IPS DF 6.9 (cell line): Measurements from ENCODE around the gene XPOT.

ENCODE experiments used
- DNase-seq: peaks from one replicate; pipeline ENCODE4 v3.0.0-alpha.2; 2013; ENCODE audit warnings: low read depth, low spot score
- H3K27ac ChIP-seq: one replicate; pipeline ENCODE4 v1.5.1; 2013; ENCODE audit warnings: low read length, control low read depth
- H3K27me3 ChIP-seq: 2 replicates; pipeline ENCODE4 v1.6.1; 2013; ENCODE audit warnings: mild to moderate bottlenecking, low read length; ENCODE audit not compliant: control insufficient read depth, insufficient read depth
- H3K36me3 ChIP-seq: 2 replicates; pipeline ENCODE4 v1.6.1; 2013; ENCODE audit warnings: low read length; ENCODE audit not compliant: control insufficient read depth, insufficient read depth
- H3K4me1 ChIP-seq: 2 replicates; pipeline ENCODE4 v1.6.1; 2013; ENCODE audit warnings: low read length; ENCODE audit not compliant: control insufficient read depth, insufficient read depth
- H3K4me3 ChIP-seq: 2 replicates; pipeline ENCODE4 v1.5.1; 2013; ENCODE audit warnings: mild to moderate bottlenecking, low read length
- H3K9me3 ChIP-seq: 2 replicates; pipeline ENCODE4 v1.6.1; 2013; ENCODE audit warnings: low read length, inconsistent platforms; ENCODE audit not compliant: control insufficient read depth, insufficient read depth
- WGBS: extraction: QIAGEN DNeasy Blood & Tissue Kit; methylation state at CpG from one replicate; pipeline ENCODE4 v1.1.7; 2013; ENCODE audit warnings: mixed read lengths, missing lambda C conversion rate; ENCODE audit not compliant: insufficient read length, insufficient coverage; 5-methylcytosine and 5-hydroxymethylcytosine counted together

Gene XPOT

DNA sequence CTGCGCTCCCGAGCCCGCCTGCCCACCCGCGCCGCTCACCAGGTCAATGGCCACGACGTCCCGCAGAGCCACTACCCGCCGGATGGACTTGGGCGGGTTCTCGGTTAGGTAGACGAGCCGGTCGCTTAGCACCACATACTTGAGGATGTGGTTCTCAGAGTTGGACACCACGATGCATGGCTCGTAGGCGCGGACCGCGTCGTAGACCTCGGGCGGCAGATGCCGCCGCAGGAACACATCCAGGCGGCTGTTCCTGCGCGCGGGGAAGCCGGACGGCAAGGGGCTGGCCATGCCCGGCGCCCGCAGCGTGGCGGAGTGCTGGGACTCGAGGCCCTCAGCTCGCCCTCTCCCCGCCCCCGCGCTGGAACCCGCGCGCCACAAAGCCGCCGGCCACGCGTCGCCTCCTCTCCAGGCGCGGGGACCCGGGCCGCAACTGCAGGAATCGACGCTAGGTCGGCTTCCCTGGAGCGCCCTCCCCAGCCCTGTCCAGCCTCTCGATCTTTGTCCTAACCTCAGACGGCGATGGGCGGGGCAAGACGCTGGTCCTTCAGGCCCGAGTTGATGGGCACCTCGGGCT, 13.8 kb upstream of the XPOT start, which contains the start of gene C12orf56:
Gene C12orf56 (minus strand): TSS at position 484 of the 577 bp plus-strand sequence. CDS start 193 bp downstream, at position 291.
- H3K27ac ChIP-seq = no peak within 1 kb of the TSS
- H3K36me3 ChIP-seq = no peaks in the 10 kb centered on the region; the same call in 1 of the 2 replicates
- no CpG with 5 or more reads among the region's 66 CpGs for WGBS
- DNase-seq = no peak
- H3K4me3 ChIP-seq = peak within 1 kb of the TSS; percentile 53; the same call in 1 of the 2 replicates
- no peaks in the 10 kb centered on the region for H3K4me1 ChIP-seq
- no peaks in the 10 kb centered on the region for H3K9me3 ChIP-seq
- no peaks in the 10 kb centered on the region for H3K27me3 ChIP-seq

DNA sequence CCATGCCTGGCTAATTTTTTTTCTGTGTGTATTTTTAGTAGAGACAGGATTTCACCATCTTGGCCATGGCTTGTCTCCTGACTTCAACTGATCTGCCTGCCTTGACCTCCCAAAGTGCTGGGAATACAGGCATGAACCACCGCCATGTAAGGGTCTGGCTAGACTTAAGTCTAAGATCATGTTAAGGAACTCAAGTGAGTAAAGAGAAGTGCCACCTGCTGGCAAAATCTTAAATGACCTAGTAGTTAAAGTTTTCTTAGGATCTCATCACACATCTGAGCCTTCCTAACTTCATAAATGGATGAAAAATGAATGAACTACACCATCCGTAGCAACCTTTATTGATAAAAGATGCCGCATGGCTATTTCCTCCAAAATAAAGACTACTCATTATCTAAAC, 12.0 kb upstream of the XPOT start:
- H3K9me3 ChIP-seq = no peaks in the 10 kb centered on the region
- H3K4me1 ChIP-seq = no peaks in the 10 kb centered on the region
- no peak for DNase-seq
- no peaks in the 10 kb centered on the region; the same call in 1 of the 2 replicates for H3K36me3 ChIP-seq
- no peak overlapping the region for H3K27ac ChIP-seq
- no peak overlapping the region for H3K4me3 ChIP-seq
- WGBS = no CpG with 5 or more reads among the region's 3 CpGs
- H3K27me3 ChIP-seq = no peaks in the 10 kb centered on the region

- DNase-seq = no peak
- H3K27me3 ChIP-seq = no peaks in the 10 kb centered on the region
- no peaks in the 10 kb centered on the region for H3K4me1 ChIP-seq
- no peaks in the 10 kb centered on the region for H3K36me3 ChIP-seq
- H3K4me3 ChIP-seq = no peak overlapping the region
- H3K9me3 ChIP-seq = no peaks in the 10 kb centered on the region
- no peak overlapping the region for H3K27ac ChIP-seq
- WGBS = no CpG with 5 or more reads among the region's 2 CpGs
Measured at GRCh38 chr12:64395739-64396138, 8.5 kb upstream of the XPOT start.

DNA sequence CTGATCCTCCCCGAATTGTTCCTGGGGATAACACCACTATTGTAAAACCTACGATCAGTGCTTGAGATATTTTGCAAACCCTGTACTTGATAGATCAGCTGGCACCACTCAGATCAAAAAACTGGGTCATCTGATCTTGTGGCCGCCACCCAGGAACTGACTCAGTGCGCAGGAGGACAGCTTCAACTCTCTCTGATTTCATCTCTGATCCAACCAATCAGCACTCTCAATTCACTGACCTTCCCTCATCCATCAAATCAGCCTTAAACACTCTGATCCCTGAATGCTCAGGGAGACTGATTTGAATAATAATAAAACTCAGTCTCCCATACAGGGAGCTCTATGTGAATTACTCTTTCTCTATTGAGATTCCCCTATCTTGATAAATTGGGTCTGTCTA, 4.2 kb upstream of the XPOT start:
- Histone ChIP-seq H3K36me3 (no peaks in the 10 kb centered on the region), H3K4me1 (no peaks in the 10 kb centered on the region; the same call in 1 of the 2 replicates), H3K9me3 (no peaks in the 10 kb centered on the region), H3K27ac (no peak overlapping the region), H3K4me3 (no peak overlapping the region), H3K27me3 (no peaks in the 10 kb centered on the region)
- no peak for DNase-seq
- no CpG with 5 or more reads among the region's 4 CpGs for WGBS

GRCh38 chr12:64402181-64402580, 2.0 kb upstream of the XPOT start:
- no peaks in the 10 kb centered on the region for H3K36me3 ChIP-seq
- H3K4me3 ChIP-seq = no peak overlapping the region
- no CpG with 5 or more reads among the region's 5 CpGs for WGBS
- H3K27ac ChIP-seq = no peak overlapping the region
- DNase-seq = no peak
- no peaks in the 10 kb centered on the region; the same call in 1 of the 2 replicates for H3K4me1 ChIP-seq
- H3K27me3 ChIP-seq = no peaks in the 10 kb centered on the region
- H3K9me3 ChIP-seq = no peaks in the 10 kb centered on the region

GRCh38 chr12:64404470-64405256, 471 bp downstream of the XPOT start:
- H3K27ac ChIP-seq = no peak overlapping the region
- no peaks in the 10 kb centered on the region for H3K36me3 ChIP-seq
- peak overlapping the region; percentile 95 for H3K4me3 ChIP-seq

GRCh38 chr12:64407342-64408223, 3.4 kb downstream of the XPOT start:
- H3K27ac ChIP-seq = no peak overlapping the region
- H3K27me3 ChIP-seq = no peaks in the 10 kb centered on the region
- no CpG with 5 or more reads among the region's 9 CpGs for WGBS
- H3K4me3 ChIP-seq = no peak overlapping the region
- DNase-seq = no peak
- no peaks in the 10 kb centered on the region for H3K9me3 ChIP-seq
- H3K4me1 ChIP-seq = no peaks in the 10 kb centered on the region; the same call in 1 of the 2 replicates
- H3K36me3 ChIP-seq = peaks cover 8% of the 10 kb centered on the region; the same call in 1 of the 2 replicates

More at GRCh38 chr12:64404470-64405256, 471 bp downstream of the XPOT start:
- Histone ChIP-seq H3K4me1 (no peaks in the 10 kb centered on the region; the same call in 1 of the 2 replicates), H3K27me3 (no peaks in the 10 kb centered on the region), H3K9me3 (no peaks in the 10 kb centered on the region)
- DNase-seq = no peak
- WGBS = no CpG with 5 or more reads among the region's 78 CpGs

- H3K4me3 ChIP-seq = no peak overlapping the region
- H3K9me3 ChIP-seq = no peaks in the 10 kb centered on the region
- H3K4me1 ChIP-seq = no peaks in the 10 kb centered on the region; the same call in 1 of the 2 replicates
- H3K27me3 ChIP-seq = no peaks in the 10 kb centered on the region
- H3K36me3 ChIP-seq = peaks cover 15% of the 10 kb centered on the region; the same call in 1 of the 2 replicates
- H3K27ac ChIP-seq = no peak overlapping the region
- DNase-seq = no peak
- no CpG with 5 or more reads among the region's 2 CpGs for WGBS
Measured at GRCh38 chr12:64411427-64411826, 7.2 kb downstream of the XPOT start.

DNA sequence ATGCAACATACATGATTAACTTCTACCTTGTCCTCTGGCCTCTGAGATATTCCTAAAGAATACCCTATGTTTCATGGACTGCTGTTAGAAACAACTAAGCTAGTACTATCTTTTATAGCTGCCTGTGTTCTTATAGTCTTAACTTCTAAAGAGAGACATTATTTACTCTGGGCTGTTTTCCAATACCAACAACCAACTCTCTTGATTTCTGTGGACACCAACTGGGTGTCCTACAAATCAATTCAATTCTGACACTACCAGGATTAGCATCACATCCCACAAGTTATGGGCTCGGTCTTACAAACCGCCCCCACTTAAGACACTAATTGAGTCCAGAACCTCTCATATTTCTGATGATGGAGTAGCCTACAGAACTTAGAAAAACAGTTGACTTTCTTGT, 8.3 kb downstream of the XPOT start:
- Histone ChIP-seq H3K9me3 (no peaks in the 10 kb centered on the region), H3K27ac (no peak overlapping the region), H3K36me3 (peaks cover 15% of the 10 kb centered on the region; the same call in 1 of the 2 replicates), H3K4me3 (no peak overlapping the region), H3K4me1 (no peaks in the 10 kb centered on the region; the same call in 1 of the 2 replicates), H3K27me3 (no peaks in the 10 kb centered on the region)
- DNase-seq = no peak
- no CpG with 5 or more reads among the region's 2 CpGs for WGBS

- no CpG with 5 or more reads among the region's 2 CpGs for WGBS
- H3K27ac ChIP-seq = no peak overlapping the region
- no peak overlapping the region for H3K4me3 ChIP-seq
- peaks cover 15% of the 10 kb centered on the region; the same call in 1 of the 2 replicates for H3K36me3 ChIP-seq
- DNase-seq = no peak
- no peaks in the 10 kb centered on the region for H3K9me3 ChIP-seq
- no peaks in the 10 kb centered on the region for H3K27me3 ChIP-seq
- no peaks in the 10 kb centered on the region; the same call in 1 of the 2 replicates for H3K4me1 ChIP-seq
Measured at GRCh38 chr12:64413884-64414283, 9.7 kb downstream of the XPOT start.
